Measurements from ENCODE around the gene CCDC47.

GRCh38 chr17:63804328-63804727 lies 30.9 kb upstream of the CCDC47 start:
- TF ChIP-seq EZH2 (IDR thresholded peaks at IDR 0.05; ENCODE audit: insufficient read depth, low read length) (no peak), CTCF (IDR thresholded peaks at IDR 0.05; ENCODE audit: insufficient read depth, low read depth, low read length) (no peak)
